Limb (tissue), 2 donors: Measurements from ENCODE around the gene FBXO11.
"Not testable (repeated sequence)": the region's sequence is repeated elsewhere in the genome, so short reads cannot be mapped to it uniquely, and the experiment has no call there.

Experiments
- DNase-seq, 2 donors: peaks; one replicate each; pipeline ENCODE4 v3.0.0-alpha.2; 2016; ENCODE audit errors: extremely low spot score in 2 of 2

The FBXO11 gene

GRCh38 chr2:47906157-47907038, at the start of gene FBXO11:
FBXO11 (minus strand) TSS chr2:47906498; CDS start chr2:47905720, 778 bp downstream.
- DNase-seq, result peak; percentile 97

GRCh38 chr2:47950340-47951301, 44.3 kb upstream of the FBXO11 start:
- no peak for DNase-seq

DNA sequence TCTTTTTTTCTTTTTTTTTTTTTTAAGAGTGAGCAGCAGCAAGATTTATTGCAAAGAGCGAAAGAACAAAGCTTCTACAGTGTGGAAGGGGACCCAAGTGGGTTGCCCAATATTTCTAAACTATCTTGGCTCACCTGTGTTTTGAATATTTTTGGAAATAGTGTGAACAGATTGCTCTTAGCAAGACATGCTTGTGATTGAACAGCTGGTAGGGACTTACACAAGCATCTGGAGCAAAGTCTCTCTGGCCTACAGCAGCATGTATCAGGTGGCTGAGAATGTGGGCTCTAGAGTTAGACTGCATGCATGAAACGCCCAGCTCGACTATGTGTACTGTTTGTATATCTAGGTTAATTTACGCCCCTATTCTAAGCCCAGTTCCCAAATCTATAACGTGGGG, 40.3 kb upstream of the FBXO11 start:
- peak in 1 of 2 donors; percentile 55 for DNase-seq

GRCh38 chr2:47945046-47945781, 38.9 kb upstream of the FBXO11 start:
- DNase-seq, result no peak

- no peak for DNase-seq
Observed at GRCh38 chr2:47941936-47942335, 35.6 kb upstream of the FBXO11 start.

DNA sequence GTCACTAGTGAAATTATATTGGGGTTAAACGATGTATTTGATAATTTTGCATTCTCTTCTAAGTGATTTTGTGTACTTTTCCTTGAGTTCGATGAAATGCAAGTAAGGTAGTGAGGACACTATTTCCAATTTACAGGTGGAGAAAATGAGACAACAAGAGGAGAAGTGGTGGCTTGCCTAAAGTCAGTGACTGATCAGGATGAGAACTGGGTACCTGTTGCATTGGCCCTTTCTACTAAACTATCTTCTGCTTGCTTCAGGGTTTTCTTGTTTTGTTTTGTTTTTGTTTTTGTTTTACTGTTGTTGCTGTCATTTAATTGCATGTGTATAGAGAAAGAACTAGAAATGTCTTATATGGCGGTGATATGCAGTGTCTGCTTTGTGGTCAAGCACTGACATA, 31.4 kb upstream of the FBXO11 start:
- DNase-seq, result no peak

- DNase-seq, result no peak
Observed at GRCh38 chr2:47935071-47935470, 28.8 kb upstream of the FBXO11 start.

GRCh38 chr2:47918043-47918442, 11.7 kb upstream of the FBXO11 start:
- DNase-seq, result no peak

- no peak for DNase-seq
Observed at GRCh38 chr2:47917276-47917961, 11.1 kb upstream of the FBXO11 start.

- no peak for DNase-seq
Observed at GRCh38 chr2:47916412-47916811, 10.1 kb upstream of the FBXO11 start.

GRCh38 chr2:47910662-47911061, 4.4 kb upstream of the FBXO11 start:
- DNase-seq, result not testable (repeated sequence)

DNA sequence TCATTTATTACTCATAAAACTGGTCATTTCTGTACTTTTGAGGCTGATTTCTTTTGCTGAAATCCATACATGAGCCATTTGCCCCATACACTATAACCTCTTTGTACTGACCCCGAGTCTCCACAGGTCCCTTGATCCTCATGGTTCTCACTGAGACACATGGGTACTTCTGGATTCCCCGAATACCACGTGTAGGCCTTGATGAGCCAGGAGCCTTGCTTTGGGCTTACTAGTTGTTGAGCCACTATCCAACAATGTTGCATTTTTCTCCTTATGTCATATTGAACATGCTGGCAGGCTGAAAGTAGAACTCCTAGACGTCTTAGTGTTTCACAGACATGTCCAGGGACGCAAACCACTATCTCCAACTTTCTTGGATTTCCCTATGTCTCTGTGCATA, 2.4 kb upstream of the FBXO11 start:
- DNase-seq, result no peak

DNA sequence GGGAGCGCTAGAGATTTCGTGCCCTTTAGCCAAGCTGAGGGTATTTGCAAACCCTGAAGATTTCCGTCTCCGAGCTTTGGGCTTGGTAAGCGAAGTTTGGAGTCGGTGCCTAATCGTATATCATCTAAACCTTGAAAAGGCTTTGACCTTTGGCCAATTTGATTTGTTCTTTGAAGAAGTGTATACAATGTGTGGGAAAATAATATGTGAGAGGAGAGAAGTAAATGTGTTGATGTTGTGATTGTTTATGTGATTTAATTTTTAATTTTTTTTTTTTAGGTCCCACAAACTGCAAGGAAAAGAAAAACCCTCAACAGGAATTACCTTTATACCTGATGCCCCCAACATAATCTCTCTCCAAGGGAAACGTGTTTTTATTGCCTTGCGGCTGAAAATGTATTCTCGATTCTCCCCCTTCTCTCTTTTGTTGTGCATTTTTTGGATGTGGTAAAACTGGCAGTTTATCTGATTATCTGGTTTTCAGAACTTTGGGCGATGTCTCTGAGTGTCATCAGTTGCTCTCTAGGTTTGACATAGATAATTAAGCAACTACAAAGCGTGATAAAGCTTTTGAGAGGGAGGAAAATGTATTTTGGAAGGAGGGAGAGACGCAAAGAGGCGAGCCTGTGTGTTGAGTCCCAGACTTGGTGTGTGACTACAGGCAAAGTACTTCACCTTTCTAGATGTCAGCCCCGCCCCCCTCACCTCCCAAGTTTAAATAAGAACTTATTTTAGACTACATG, 912 bp upstream of the FBXO11 start:
- no peak for DNase-seq

DNA sequence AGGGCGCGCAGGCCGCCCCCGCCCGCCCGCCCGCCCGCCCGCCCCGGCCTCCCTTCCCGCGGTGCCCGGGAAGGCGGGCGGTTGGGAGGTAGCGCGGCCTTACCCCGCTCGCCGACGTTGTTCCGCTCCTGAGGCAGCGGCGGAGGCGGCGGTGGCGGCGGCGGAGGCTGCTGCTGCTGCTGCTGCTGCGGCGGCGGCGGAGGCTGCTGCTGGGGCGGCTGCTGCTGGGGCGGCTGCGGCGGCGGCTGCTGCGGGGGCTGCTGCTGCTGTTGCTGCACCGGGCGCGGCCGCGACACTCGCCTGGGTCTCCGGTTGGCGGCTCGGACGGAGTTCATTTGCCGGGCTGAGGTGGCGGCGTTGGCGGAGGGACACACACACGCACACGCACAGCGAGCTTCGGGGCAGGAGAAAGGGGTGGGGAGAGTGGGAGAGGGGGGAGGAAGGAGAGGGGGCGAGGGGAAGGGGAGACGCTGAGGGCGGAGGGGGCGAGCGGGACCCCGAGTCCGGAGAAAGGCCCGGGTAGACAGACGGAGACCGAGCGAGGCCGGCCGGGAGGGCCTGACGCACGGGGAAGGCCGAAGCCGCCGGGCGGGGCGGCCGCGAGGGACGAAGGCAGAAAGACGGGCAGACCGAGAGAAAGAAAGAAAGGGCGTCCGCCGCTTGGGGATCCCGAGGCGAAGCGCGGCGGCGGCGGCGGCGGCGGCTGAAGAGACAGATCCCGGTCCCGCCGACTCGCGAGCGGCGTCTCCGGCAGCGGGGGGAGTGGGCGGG, 727 bp downstream of the FBXO11 start:
- peak; percentile 51 to 87 for DNase-seq

DNA sequence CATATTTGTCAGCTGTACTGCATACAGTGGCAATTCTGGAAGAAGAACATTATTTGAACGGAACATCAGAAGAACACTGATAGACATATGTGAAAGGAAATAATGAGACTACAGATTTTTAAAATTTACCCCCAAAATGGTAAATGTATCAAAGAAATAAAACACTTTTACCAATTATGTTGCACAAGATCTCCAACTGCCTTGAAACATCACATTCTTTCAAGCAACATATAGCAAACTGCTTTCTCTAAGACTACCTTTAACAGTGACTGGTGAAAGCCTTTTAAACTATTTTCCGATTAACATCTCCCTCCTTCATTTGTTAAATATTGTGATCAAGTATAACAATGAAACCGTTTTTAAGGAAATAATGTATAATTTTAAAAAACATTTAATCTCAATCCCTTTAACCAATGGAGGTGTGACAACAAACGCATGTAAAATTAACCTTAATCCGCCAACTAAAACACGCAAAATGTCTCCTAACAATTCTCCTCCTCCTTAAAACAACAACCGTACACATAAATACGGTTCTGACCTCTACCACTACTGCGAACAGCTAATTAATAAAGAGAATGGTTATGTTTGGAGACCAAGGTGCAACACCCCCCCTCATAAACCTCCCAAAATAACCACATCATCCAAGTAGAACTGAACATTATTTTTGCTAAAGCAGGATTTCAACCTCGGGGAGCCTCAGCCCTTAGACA, 2.4 kb downstream of the FBXO11 start:
- no peak for DNase-seq

GRCh38 chr2:47901892-47902291, 4.4 kb downstream of the FBXO11 start:
- not testable (repeated sequence) for DNase-seq

- DNase-seq, result no peak
Observed at GRCh38 chr2:47900857-47901256, 5.4 kb downstream of the FBXO11 start.

GRCh38 chr2:47899915-47900816, 6.1 kb downstream of the FBXO11 start:
- DNase-seq, result no peak
